HEK293 (cell line): ENCODE measurements around the gene NRG2.

Experiments used
- CTCF ChIA-PET: fragments of 350-600 bp; formaldehyde crosslinking; extraction: SDS; loops from one replicate; lab custom pipeline; 2021; ENCODE audit warnings: antibody characterized with exemption; lab: Yijun Ruan, JAX
- POLR2A ChIA-PET: fragments of 300-600 bp; formaldehyde crosslinking; extraction: SDS; loops from one replicate; lab custom pipeline; 2020; ENCODE audit warnings: antibody characterized with exemption, inconsistent platforms; lab: Yijun Ruan, JAX
- H3K27ac ChIP-seq: fragments of 200-500 bp; sonication (Bioruptor generic); 2 replicates; pipeline ENCODE4 v1.5.1; 2014; ENCODE audit warnings: low read depth, low read length, control low read depth, inconsistent platforms; ENCODE audit errors: extremely low read depth
- H3K36me3 ChIP-seq, 2 experiments: fragments of 200-500 bp in 1 of 2; sonication (Bioruptor generic) in 1 of 2; 1 replicate in 1 of 2; 2 replicates in 1 of 2; pipeline ENCODE4 v1.5.1; 2014 to 2017; ENCODE audit warnings: inconsistent platforms in 2 of 2, low read length in 2 of 2; ENCODE audit not compliant: control insufficient read depth in 2 of 2, insufficient read depth in 1 of 2
- H3K4me1 ChIP-seq: fragments of 200-500 bp; sonication (Bioruptor generic); 2 replicates; pipeline ENCODE4 v1.5.1; 2014; ENCODE audit warnings: mild to moderate bottlenecking, low read length, inconsistent platforms; ENCODE audit not compliant: control insufficient read depth, insufficient read depth
- H3K4me3 ChIP-seq: 2 replicates; pipeline ENCODE4 v1.5.1; 2011; ENCODE audit warnings: low read depth, mild to moderate bottlenecking, control low read depth, low read length, moderate library complexity
- H3K9me3 ChIP-seq: fragments of 200-500 bp; sonication (Bioruptor generic); 2 replicates; pipeline ENCODE4 v1.5.1; 2014; ENCODE audit warnings: low read depth, low read length, inconsistent platforms; ENCODE audit not compliant: control insufficient read depth, insufficient read depth
- BCL11B ChIP-seq: fragments of 450-650 bp; formaldehyde crosslinking; IDR thresholded peaks from 2 replicates; pipeline ENCODE4 v1.5.1; 2016; ENCODE audit warnings: low read depth, missing biosample characterization, missing genetic modification characterization
- GFI1B ChIP-seq: fragments of 450-650 bp; formaldehyde crosslinking; IDR thresholded peaks from 2 replicates; pipeline ENCODE4 v1.5.1; 2016; ENCODE audit warnings: missing biosample characterization, missing genetic modification characterization
- KLF10 ChIP-seq: fragments of 450-650 bp; IDR thresholded peaks from 2 replicates; pipeline ENCODE4 v1.5.1; 2018; ENCODE audit warnings: missing biosample characterization, mild to moderate bottlenecking, missing genetic modification characterization
- ZBTB48 ChIP-seq: fragments of 450-650 bp; formaldehyde crosslinking; IDR thresholded peaks from 2 replicates; pipeline ENCODE4 v1.5.1; 2016; ENCODE audit warnings: missing biosample characterization, missing genetic modification characterization
- ZNF10 ChIP-seq: fragments of 450-650 bp; formaldehyde crosslinking; IDR thresholded peaks from 2 replicates; pipeline ENCODE4 v1.5.1; 2017; ENCODE audit warnings: missing biosample characterization, missing genetic modification characterization
- ZNF140 ChIP-seq: fragments of 450-650 bp; formaldehyde crosslinking; IDR thresholded peaks from 2 replicates; pipeline ENCODE4 v1.5.1; 2016; ENCODE audit warnings: missing biosample characterization, missing genetic modification characterization
- ZNF174 ChIP-seq: fragments of 450-650 bp; formaldehyde crosslinking; IDR thresholded peaks from 2 replicates; pipeline ENCODE4 v1.5.0; 2017; ENCODE audit warnings: missing biosample characterization, mild to moderate bottlenecking, missing genetic modification characterization
- ZNF184 ChIP-seq: fragments of 450-650 bp; IDR thresholded peaks from 2 replicates; pipeline ENCODE4 v1.5.1; 2018; ENCODE audit warnings: missing biosample characterization, mild to moderate bottlenecking, missing genetic modification characterization
- ZNF2 ChIP-seq: fragments of 450-650 bp; formaldehyde crosslinking; IDR thresholded peaks from 2 replicates; pipeline ENCODE4 v1.5.1; 2016; ENCODE audit warnings: missing biosample characterization, missing genetic modification characterization
- ZNF202 ChIP-seq: fragments of 450-650 bp; formaldehyde crosslinking; IDR thresholded peaks from 2 replicates; pipeline ENCODE4 v1.5.1; 2016; ENCODE audit warnings: missing biosample characterization, missing genetic modification characterization, borderline replicate concordance
- ZNF211 ChIP-seq: fragments of 450-650 bp; formaldehyde crosslinking; IDR thresholded peaks from 2 replicates; pipeline ENCODE4 v1.5.1; 2016; ENCODE audit warnings: low read depth, missing biosample characterization, missing genetic modification characterization
- ZNF248 ChIP-seq: fragments of 450-650 bp; formaldehyde crosslinking; IDR thresholded peaks from 2 replicates; pipeline ENCODE4 v1.5.1; 2017; ENCODE audit warnings: missing biosample characterization, missing genetic modification characterization
- ZNF518A ChIP-seq: fragments of 450-650 bp; formaldehyde crosslinking; conservative IDR thresholded peaks from 2 replicates; pipeline ENCODE4 v1.5.1; 2016; ENCODE audit warnings: low read depth, missing biosample characterization, missing genetic modification characterization
- ZNF571 ChIP-seq: fragments of 450-650 bp; formaldehyde crosslinking; IDR thresholded peaks from 2 replicates; pipeline ENCODE4 v1.5.0; 2017; ENCODE audit warnings: missing biosample characterization, missing genetic modification characterization
- ZNF580 ChIP-seq: fragments of 450-650 bp; formaldehyde crosslinking; IDR thresholded peaks from 2 replicates; pipeline ENCODE4 v1.5.1; 2016; ENCODE audit warnings: missing biosample characterization, missing genetic modification characterization
- ZNF596 ChIP-seq: fragments of 450-650 bp; IDR thresholded peaks from 2 replicates; pipeline ENCODE4 v1.5.0; 2018; ENCODE audit warnings: missing biosample characterization, mild to moderate bottlenecking, missing genetic modification characterization, moderate library complexity
- ZNF623 ChIP-seq: fragments of 450-650 bp; formaldehyde crosslinking; IDR thresholded peaks from 2 replicates; pipeline ENCODE4 v1.5.1; 2016; ENCODE audit warnings: missing biosample characterization, missing genetic modification characterization
- ZNF670 ChIP-seq: fragments of 450-650 bp; formaldehyde crosslinking; IDR thresholded peaks from 2 replicates; pipeline ENCODE4 v1.5.1; 2016; ENCODE audit warnings: missing biosample characterization, missing genetic modification characterization, low read depth
- ZNF701 ChIP-seq: fragments of 450-650 bp; formaldehyde crosslinking; IDR thresholded peaks from 2 replicates; pipeline ENCODE4 v1.5.1; 2016; ENCODE audit warnings: missing biosample characterization, missing genetic modification characterization
- ZNF707 ChIP-seq: fragments of 450-650 bp; formaldehyde crosslinking; IDR thresholded peaks from 2 replicates; pipeline ENCODE4 v1.5.1; 2016; ENCODE audit warnings: missing biosample characterization, missing genetic modification characterization
- TF ChIP-seq, protein P1 (sequence below): fragments of 450-650 bp; formaldehyde crosslinking; IDR thresholded peaks from 2 replicates; pipeline ENCODE4 v1.5.1; 2016; ENCODE audit warnings: missing biosample characterization, missing genetic modification characterization
- TF ChIP-seq, protein P2 (sequence below): fragments of 450-650 bp; formaldehyde crosslinking; IDR thresholded peaks from 2 replicates; pipeline ENCODE4 v1.5.1; 2016; ENCODE audit warnings: missing biosample characterization, missing genetic modification characterization
- TF ChIP-seq, protein P3 (sequence below): fragments of 450-650 bp; formaldehyde crosslinking; IDR thresholded peaks from 2 replicates; pipeline ENCODE4 v1.5.1; 2016; ENCODE audit warnings: missing biosample characterization, missing genetic modification characterization
- TF ChIP-seq, protein P4 (sequence below): fragments of 450-650 bp; IDR thresholded peaks from 2 replicates; pipeline ENCODE4 v1.5.1; 2018; ENCODE audit warnings: missing biosample characterization, missing genetic modification characterization
- TF ChIP-seq, protein P5 (sequence below): fragments of 450-650 bp; formaldehyde crosslinking; IDR thresholded peaks from 2 replicates; pipeline ENCODE4 v1.5.1; 2017; ENCODE audit warnings: missing biosample characterization, missing genetic modification characterization

The NRG2 gene

GRCh38 chr5:139863361-139863760 is 179.7 kb downstream of the NRG2 start:
- POLR2A ChIA-PET = no interaction called here
- Histone ChIP-seq H3K4me3 (no peak overlapping the region), H3K36me3 (peaks cover 0 to 3% of the 10 kb centered on the region in 2 experiments; a peak in 1 of 3 replicates), H3K9me3 (no peaks in the 10 kb centered on the region), H3K4me1 (no peaks in the 10 kb centered on the region)
- TF ChIP-seq ZNF518A (tag by site-specific recombination) = no peak
- no peak for TF ChIP-seq ZNF707 (tag by site-specific recombination)
- TF ChIP-seq, protein P1, sequence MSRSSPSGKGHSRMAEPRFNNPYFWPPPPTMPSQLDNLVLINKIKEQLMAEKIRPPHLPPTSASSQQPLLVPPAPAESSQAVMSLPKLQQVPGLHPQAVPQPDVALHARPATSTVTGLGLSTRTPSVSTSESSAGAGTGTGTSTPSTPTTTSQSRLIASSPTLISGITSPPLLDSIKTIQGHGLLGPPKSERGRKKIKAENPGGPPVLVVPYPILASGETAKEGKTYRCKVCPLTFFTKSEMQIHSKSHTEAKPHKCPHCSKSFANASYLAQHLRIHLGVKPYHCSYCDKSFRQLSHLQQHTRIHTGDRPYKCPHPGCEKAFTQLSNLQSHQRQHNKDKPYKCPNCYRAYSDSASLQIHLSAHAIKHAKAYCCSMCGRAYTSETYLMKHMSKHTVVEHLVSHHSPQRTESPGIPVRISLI (tag by site-specific recombination) = no peak
- no peak for TF ChIP-seq ZNF248 (tag by site-specific recombination)
- TF ChIP-seq ZNF580 (tag by site-specific recombination) = no peak
- TF ChIP-seq ZNF670 (tag by site-specific recombination) = no peak
- TF ChIP-seq, protein P2, sequence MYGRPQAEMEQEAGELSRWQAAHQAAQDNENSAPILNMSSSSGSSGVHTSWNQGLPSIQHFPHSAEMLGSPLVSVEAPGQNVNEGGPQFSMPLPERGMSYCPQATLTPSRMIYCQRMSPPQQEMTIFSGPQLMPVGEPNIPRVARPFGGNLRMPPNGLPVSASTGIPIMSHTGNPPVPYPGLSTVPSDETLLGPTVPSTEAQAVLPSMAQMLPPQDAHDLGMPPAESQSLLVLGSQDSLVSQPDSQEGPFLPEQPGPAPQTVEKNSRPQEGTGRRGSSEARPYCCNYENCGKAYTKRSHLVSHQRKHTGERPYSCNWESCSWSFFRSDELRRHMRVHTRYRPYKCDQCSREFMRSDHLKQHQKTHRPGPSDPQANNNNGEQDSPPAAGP (tag by site-specific recombination) = no peak
- no peak for TF ChIP-seq ZNF211
- TF ChIP-seq BCL11B = no peak
- TF ChIP-seq ZNF623 (tag by site-specific recombination) = no peak
- TF ChIP-seq ZNF2 (tag by site-specific recombination) = no peak
- TF ChIP-seq, protein P3, sequence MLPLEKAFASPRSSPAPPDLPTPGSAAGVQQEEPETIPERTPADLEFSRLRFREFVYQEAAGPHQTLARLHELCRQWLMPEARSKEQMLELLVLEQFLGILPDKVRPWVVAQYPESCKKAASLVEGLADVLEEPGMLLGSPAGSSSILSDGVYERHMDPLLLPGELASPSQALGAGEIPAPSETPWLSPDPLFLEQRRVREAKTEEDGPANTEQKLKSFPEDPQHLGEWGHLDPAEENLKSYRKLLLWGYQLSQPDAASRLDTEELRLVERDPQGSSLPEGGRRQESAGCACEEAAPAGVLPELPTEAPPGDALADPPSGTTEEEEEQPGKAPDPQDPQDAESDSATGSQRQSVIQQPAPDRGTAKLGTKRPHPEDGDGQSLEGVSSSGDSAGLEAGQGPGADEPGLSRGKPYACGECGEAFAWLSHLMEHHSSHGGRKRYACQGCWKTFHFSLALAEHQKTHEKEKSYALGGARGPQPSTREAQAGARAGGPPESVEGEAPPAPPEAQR (tag by site-specific recombination) = no peak
- TF ChIP-seq, all 188 proteins: peak for 0
- CTCF ChIA-PET = interaction anchor here (0.6 to 8.1 kb wide), 25 partner anchors 8 to 459 kb away, joined by 3 to 85 read pairs (median 3); partner anchors contain the start of gene SPATA24
- H3K27ac ChIP-seq = no peak overlapping the region

DNA sequence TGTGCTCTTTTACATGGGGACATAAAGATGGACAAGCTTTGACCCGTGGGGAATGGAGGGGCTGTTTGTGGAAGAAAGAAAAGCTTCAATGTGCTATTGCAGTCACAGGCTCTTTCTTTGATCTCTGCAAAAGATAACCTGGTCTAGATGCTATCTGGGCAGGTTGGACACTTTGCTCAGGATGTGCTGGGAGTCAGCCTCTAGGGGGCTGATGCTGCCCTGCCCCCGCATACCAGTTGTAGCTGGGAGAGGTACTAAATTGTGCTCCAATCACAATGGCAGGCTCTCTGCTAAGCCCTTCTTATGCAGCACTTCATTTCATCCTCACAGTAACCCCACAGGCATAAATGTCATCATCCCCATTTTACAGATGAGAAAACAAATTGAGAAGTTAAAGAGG is 180.3 kb downstream of the NRG2 start:
- no peak overlapping the region for H3K4me3 ChIP-seq
- POLR2A ChIA-PET = no interaction called here
- H3K36me3 ChIP-seq = peaks cover 0 to 3% of the 10 kb centered on the region in 2 experiments; a peak in 1 of 3 replicates
- CTCF ChIA-PET = interaction anchor here (0.6 to 8.1 kb wide), 20 partner anchors 10 to 282 kb away, joined by 3 to 85 read pairs (median 4); no protein-coding TSS in a partner anchor
- H3K4me1 ChIP-seq = no peaks in the 10 kb centered on the region
- H3K27ac ChIP-seq = no peak overlapping the region
- H3K9me3 ChIP-seq = no peaks in the 10 kb centered on the region
- TF ChIP-seq ZNF202 = no peak
- TF ChIP-seq ZNF571 = no peak
- TF ChIP-seq ZNF184 = no peak
- TF ChIP-seq, protein P4, sequence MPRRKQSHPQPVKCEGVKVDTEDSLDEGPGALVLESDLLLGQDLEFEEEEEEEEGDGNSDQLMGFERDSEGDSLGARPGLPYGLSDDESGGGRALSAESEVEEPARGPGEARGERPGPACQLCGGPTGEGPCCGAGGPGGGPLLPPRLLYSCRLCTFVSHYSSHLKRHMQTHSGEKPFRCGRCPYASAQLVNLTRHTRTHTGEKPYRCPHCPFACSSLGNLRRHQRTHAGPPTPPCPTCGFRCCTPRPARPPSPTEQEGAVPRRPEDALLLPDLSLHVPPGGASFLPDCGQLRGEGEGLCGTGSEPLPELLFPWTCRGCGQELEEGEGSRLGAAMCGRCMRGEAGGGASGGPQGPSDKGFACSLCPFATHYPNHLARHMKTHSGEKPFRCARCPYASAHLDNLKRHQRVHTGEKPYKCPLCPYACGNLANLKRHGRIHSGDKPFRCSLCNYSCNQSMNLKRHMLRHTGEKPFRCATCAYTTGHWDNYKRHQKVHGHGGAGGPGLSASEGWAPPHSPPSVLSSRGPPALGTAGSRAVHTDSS (tag by site-specific recombination) = no peak
- no peak for TF ChIP-seq ZBTB48 (tag by site-specific recombination)
- TF ChIP-seq ZNF596 (tag by site-specific recombination) = no peak
- no peak for TF ChIP-seq ZNF174 (tag by site-specific recombination)
- TF ChIP-seq ZNF701 (tag by site-specific recombination) = no peak
- TF ChIP-seq ZNF670 (tag by site-specific recombination) = no peak
- TF ChIP-seq, protein P5, sequence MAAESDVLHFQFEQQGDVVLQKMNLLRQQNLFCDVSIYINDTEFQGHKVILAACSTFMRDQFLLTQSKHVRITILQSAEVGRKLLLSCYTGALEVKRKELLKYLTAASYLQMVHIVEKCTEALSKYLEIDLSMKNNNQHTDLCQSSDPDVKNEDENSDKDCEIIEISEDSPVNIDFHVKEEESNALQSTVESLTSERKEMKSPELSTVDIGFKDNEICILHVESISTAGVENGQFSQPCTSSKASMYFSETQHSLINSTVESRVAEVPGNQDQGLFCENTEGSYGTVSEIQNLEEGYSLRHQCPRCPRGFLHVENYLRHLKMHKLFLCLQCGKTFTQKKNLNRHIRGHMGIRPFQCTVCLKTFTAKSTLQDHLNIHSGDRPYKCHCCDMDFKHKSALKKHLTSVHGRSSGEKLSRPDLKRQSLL (tag by site-specific recombination) = no peak
- TF ChIP-seq GFI1B = no peak
- no peak for TF ChIP-seq ZNF10 (tag by site-specific recombination)
- no peak for TF ChIP-seq ZNF140 (tag by site-specific recombination)
- no peak for TF ChIP-seq KLF10 (tag by site-specific recombination)
